T-helper 1 cell (primary cell): Measurements from ENCODE around the gene LACTB.
A peak's percentile ranks its signal among the peaks of the same experiment; 100 is the strongest.

Source experiments
- DNase-seq, 5 donors: peaks; one replicate each; pipeline ENCODE4 v3.0.0-alpha.2; 2012 to 2020
- total RNA-seq, 4 donors: gene quantifications; one replicate each; lab custom pipeline; 2026; lab: John Stamatoyannopoulos, UW

LACTB gene, protein sequence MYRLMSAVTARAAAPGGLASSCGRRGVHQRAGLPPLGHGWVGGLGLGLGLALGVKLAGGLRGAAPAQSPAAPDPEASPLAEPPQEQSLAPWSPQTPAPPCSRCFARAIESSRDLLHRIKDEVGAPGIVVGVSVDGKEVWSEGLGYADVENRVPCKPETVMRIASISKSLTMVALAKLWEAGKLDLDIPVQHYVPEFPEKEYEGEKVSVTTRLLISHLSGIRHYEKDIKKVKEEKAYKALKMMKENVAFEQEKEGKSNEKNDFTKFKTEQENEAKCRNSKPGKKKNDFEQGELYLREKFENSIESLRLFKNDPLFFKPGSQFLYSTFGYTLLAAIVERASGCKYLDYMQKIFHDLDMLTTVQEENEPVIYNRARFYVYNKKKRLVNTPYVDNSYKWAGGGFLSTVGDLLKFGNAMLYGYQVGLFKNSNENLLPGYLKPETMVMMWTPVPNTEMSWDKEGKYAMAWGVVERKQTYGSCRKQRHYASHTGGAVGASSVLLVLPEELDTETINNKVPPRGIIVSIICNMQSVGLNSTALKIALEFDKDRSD
- 9.1 to 14.3 (median 12.0) reads per million in 4 donors for total RNA-seq

DNA sequence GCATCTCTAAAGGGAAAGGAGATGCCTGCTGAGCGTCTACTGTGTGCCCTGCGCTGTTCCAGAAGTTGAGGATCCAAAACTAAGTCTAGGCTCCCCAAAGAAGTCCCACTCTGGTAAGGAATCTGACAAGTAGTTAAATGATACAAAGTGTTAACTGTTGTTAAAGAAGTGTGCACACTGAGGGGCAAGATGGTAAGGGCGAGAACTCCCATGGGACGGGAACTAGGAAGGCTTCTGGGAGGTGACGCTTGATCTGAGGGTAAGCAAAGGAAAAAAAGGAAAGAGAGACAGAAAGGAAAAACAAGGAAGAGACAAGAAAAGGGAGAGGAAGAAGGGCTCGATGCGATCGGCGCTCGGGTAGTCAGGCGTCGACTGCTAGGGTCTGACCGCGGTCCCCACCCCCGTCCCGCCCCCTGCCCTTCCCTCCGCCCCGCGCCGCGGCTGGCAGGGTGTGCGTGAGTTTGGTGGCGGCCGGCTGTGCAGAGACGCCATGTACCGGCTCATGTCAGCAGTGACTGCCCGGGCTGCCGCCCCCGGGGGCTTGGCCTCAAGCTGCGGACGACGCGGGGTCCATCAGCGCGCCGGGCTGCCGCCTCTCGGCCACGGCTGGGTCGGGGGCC, at the start of gene LACTB:
Gene LACTB (plus strand): TSS at position 480 of the 620 bp plus-strand sequence. CDS start 11 bp downstream, at position 491.
- DNase-seq: peak; percentile 58 to 89 (median 72)

DNA sequence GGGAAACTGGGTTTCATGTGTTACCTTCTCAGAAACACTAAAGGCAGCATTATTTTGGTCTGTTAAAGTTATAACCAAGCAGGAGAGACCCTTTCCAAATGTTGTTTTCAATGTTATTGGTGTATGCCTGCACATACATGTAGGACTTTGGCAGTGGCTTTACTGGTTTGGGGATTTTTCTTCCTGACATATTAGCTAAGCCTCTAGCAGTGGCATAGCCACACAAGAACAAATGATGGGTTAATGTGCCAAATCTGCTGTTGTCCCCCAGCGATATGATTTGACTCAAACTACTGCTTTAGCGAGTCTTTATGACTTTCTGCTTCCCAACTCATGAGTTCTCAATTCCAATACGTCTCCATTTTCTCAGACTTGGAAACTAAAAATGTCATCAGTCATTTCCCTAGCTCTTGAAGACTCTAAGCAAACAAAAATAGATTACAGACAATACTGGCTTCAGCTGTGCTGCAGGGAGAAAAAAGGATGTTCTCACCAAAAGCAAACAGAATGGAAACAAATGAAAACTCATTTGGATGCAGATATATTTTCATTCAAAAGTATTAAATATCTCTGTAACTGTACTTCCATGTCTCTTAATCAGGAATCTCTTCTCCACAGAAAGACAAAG, 49.5 kb upstream of the LACTB start:
- no peak for DNase-seq

DNA sequence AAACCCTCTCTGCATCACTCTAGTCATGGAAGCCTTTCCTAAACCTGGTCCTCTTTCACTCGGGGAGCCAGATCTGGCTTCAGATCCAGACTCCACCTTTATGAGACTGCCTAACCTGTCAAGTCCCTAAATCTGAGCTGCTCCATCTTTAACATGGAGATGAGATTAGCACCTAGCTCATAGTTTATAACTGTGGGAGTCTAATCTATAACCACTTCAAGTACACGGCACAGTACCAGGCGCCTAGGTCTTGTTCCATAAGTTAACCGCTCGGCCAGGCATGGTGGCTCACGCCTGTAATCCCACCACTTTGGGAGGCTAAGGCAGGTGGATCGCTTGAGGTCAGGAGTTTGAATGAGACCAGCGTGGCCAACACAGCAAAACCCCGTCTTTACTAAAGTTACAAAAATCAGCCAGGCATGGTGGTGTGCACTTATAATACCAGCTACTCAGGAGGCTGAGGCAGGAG, 48.8 kb upstream of the LACTB start:
- no peak for DNase-seq

DNA sequence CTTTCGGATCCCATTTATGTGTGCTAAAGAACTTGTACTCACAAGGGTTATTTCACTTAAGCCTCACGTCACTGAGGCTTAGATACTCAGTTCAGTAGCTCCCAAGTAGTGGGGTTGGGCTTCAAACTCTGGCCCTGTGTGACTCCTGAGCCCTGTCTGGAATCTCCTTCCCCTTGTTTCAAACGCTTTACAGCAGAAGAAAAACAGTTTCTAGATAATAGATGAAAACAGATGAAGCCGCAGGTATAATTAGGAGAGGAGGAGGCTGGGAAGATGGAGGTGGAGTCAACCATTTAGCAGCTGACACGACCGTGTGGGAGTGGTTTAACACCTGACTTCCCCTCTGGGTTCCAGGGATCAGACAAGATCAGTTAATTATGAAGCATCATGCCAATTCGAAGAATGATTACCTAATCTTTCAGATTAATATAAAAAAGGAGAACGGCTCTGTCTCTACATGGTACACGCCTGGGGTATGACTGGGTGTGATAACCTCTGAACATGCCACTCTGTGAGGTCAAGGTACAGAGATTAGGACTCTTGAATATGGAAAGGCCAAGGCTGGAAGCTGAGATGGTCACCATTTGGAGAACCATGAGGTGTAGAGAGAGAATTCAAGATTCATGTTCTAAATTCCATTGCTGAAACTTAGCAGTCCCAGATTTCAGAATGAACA, 48.0 kb upstream of the LACTB start:
- DNase-seq: no peak

DNA sequence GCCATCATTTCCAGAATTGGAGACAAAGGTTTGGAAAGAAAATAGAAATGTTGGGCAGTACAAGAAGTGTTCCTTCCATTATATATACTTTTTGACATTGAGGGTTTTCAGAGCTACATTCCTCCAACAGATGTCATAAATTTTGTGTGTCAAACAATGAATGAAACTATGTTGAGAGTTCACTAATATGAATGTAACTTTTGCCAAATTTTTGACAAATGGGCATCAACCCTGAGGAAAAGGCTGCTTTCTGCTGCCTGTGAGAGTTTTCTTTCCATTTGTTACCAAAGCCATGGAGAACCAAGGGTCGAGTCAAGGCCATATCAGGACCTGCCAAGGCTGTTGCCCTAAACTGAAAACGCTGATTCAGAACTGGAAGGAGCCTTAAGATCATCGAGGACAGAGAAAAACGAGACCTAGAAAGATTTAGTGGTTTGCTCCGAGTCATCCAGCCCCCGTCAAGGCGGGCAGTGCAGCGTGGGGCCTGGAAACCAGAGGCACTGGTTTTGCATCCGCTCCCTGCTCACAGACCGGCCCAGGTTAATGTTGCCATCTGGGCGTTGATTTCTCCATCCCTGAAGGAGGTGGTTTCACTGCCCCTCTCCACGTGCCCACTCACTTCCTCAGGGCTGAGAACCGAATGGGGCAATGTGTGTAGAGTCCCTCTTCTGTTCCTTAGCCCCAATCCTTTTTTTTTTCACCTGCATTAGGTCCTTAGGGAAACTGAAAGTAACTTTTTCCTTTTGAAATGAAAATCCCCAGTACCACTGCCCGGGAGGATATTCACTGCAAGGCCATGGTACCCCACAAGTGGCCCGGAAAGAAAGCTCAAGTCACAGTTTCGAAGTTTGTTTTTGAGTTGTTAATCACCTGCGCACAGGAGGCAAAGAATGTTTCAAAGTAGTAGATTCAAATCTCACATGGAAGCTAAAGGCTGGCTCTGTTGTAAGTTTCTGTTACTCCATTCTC, 46.4 kb upstream of the LACTB start:
- DNase-seq: no peak

DNA sequence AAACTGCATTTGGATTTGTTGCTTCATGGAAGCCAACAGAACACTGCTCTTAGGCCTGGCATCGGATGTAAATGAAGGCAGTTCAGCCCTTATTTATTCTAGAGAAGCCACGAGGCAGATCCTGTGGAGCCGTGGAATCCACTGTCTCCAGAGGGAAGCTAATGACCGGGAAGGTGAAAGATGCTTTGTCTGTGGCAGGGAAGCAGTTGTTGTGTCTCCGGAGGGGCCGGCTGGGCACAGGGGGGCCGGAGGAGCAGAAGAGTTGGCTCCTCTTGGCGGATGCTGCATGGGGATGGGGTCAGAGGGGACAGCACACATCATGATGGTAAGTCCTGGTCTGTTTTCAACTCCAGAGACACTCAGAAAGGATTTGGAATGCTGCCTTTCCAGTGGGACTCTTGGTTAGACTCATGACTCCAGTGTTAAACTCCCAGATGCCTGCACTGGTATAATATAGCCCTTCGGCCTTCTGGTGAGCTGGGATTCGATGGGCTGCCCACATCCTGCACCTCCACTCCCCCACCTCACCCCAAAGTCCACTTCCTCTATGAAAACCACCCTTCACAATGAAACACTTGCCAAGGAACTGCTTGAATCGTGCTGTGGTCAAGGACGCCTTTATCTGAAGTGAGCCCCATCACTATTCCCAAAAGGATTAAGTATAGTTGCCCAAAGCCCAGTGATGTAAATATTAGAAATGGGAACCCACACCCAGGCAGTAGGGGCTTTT, 45.5 kb upstream of the LACTB start:
- DNase-seq: no peak

DNA sequence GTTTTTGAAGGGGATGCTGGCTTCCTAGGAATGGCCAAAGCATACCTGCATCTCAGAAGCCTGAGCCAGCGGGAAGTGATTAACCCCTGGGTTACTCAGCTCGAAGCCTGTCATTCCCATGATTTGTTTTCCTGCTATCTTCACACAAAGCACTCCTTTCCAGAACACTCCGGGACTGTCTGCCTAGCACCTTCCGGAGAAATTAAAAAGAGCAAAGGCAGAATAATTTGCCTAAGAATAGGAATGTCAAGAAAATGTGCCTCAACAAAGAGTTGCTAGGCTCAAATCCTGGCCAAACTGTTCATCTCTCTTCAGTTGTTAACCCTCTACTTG, 45.0 kb upstream of the LACTB start:
- no peak for DNase-seq

DNA sequence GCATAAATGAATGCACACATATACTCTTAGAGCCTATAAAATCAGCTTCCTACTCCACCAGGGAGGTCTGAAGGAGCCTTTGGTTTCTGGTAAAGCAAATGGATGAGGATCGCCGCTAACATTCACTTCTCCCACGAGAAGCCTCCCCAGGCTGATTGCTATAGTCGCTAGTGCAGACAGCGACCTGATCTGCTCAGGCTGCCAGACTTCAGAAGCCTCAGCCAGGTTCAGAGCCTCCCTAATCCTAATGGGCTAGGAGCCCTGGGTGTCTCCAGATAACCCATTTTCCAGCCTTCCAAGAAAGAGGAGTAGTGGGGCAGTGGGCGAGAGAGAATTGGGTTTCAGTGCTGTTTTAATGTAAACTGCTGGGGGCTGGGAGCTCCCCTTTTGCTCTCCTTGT, 43.7 kb upstream of the LACTB start:
- DNase-seq: no peak

DNA sequence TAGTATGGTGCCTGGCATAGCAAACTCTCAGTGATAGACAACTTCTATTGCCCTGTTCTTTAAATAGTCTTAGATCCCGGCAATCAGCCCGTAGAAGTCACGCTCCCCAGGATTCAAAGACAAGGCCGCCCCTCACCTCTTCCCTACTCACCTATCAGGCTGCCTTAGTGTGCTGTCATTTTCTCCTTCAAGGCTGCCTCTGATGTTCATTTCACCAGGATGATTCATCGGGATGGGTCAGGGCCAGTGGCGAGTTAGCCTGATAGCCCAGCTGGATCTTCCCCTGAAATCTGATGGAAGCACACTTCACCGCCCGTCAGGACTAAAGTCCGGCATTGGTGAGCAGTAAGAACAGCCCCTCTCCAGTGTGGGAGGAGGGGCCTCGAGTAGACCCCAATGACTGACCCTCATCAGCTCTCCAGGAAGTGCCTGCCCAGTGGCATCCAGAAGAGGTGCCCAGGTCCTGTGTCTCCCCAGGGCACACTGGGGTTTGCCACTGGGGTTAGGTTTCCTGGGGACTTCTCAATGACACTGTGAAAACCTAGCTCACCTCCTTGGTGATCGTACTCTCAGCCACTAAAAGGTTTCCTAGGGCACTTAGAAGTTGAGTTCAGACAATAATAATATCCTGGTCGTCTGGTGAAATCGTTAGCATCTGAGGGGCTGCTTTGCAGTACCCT, 41.6 kb upstream of the LACTB start:
- DNase-seq: no peak

DNA sequence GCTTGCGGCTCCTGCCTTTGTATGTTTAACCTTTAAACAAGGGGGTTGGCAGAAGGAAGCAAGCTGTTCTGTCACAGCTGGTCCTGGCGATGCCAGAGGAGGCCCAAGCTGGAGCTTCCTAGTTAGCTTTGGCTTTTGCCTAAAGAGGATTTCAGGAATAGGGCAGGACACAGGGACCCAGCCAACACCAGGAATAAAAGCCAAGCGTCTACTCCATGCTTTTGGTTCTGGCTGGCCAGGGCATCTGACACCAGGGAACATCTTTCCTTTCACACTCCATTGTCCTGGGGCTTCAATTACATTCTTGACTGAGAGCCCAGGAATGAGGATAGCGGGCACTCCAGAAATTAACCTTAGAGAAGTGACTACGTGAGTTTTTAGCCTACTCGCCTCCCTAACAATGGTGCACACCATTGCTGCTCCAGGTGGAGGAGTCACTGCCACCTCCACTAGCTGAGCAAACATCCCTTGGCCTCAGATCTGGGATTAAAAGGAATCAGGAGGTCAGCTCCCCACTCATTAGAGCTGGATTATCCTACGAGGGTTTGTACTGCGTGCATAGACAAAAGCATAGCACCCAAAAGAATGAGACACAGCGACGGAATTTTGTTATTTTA, 40.9 kb upstream of the LACTB start:
- no peak for DNase-seq

DNA sequence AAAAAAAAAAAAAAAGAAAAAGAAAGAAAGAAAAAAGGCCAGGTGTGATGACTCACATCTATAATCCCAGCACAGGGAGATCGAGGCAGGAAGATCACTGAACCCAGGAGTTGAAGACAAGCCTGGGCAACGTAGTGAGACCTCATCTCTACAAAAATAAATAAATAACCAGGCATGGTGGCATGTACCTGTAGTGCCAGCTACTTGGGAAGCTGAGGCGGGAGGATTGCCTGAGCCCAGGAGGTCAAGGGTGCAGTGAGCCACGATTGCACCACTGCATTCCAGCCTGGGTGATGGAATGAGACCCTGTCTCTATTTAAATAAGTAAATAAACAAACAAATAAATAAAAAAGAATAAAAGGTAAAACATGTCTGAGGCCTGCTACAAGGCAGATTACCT, 39.3 kb upstream of the LACTB start:
- no peak for DNase-seq

DNA sequence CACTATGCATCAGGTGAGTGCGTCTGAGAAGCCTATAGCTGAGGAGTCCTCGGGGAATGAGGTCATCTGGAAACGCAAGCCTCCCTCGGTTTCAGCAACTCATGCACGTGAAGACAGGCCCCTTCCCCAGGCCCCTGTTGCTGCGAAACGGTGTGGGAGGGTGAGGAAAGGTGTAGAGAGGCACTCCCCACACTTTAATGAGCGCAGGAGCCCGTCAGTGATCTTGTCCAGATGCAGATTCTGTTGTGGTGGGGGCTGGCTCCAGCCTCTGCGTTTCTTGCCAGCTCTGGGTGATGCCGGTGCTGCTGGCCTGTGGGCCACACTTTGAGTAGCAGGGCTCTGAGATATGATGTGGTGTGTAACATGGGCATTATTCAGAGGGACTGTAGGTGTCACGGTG, 38.6 kb upstream of the LACTB start:
- no peak for DNase-seq

DNA sequence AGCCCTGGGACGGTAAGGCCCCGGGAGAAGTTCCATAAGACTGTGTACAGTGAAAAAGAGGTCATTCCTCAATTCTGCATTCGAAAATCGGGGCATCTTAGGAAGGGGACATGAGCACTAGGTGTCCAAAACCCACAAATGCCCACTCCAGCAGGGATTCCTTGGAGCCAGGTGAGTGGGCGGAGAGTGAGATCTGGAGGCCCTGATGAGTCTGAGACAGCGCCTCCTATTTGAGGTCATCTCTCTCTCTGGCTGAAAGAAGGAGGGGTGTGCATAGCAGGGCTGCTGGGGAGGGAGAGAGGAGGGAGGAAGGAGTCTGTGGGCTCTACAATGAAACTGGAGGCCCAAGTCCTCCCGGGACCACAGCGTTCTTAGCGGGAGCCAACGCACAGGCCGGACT, 38.1 kb upstream of the LACTB start:
- no peak for DNase-seq

DNA sequence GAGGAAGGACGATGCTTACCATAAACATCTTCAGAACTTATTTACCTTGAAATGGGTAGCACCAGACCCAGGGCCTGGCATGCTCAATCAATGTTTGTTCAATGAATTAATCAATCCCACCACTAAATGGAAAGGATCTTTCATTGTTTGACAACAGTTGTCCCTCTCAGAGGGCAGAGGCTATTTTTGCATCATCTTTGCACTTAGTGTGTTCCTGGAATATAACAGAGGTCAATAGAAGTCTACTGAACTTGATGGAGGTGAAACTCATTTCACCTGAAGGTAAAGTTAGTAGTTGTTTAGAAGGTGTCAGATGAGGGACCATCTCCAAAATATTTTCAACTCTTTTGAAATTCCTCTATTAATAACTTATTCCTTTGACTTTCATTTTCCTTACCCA, 36.9 kb upstream of the LACTB start:
- DNase-seq: no peak

DNA sequence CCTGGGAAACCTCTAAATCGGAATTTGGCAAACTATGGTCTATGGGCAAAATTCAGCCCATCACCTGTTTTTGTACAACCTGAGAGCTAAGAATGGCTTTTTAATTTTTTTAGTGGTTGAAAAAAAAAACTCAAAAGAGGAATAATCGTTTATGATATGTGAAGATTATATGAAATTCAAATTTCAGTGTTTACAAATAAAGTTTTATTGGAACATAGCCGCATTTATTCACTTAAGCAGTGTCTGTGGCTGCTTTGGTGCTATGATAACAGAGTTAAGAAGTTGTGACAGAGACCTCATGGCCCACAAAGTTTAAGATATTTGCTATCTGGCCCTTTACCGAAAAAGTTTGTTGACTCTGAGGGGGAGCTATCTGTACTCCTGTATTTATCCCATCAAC, 36.4 kb upstream of the LACTB start:
- no peak for DNase-seq

DNA sequence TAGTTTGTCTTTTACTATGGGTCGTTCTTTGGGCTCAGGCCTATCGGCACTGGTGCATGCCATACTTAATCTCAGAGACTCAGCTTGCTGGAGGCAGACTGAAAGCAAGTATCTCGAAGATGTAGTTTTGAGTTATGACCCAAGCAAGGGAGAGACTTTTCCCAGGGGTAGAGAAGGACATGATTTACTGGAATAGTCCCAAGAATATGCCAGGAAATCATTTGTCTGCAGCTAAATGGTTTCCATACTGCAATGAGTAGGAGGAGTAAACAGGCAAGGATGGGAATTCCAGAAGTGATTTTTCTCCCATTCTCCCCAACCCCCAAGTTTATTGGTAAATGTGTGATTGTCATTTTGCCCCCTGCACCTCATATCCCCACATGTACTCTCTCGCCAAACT, 35.4 kb upstream of the LACTB start:
- DNase-seq: no peak

DNA sequence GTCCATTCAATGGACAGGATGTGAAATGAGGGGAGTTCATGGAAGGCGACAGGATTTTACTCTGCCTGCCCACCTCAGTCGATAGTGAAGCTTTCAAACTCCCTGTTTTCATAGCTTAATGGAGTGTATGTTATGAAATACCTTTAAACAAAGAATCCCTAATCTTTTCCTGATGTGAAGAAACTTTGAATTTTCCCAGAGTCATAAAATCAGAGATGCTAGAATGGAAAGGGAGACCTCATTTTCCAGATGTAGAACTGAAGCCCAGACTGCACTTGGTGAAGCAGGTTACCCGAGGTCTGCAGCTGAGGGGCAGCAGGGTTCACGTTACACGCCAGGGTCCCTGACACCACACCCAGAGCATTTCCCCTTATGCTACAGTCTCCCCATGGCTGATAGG, 34.7 kb upstream of the LACTB start:
- DNase-seq: no peak

DNA sequence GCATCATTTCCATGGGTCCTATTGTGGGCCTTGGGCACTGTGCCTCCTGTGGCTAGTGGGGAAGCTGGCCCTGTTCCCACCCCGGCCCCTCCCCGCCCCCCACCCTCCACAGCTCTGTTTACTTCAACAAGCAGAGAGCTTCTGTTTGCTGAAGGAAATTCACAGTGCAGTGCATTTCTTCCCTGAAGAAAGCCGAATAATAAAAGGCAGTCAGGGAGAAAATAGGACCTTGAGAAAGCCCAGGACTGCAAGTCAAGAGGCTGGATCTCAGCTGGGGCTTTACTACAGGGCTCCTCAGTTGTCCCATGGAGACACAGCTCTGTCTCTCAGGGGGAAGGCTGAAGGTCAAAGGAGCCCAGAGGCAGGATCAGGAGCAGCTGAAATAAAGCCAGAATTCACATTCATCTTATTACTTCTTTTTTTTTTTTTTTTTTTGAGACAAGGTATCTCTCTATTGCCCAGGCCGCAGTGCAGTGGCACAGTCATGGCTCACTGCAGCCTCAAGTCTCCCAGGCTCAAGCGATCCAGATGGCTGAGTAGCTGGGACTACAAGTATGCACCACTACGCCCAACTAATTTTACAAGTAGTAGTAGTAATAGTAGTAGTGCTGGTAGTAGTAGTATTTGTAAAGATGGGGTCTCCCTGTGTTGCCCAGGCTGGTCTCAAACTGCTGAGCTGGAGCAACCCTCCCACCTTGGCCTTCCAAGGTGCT, 33.0 kb upstream of the LACTB start:
- no peak for DNase-seq
